NB4 (cell line): ENCODE data around the gene FSTL4.

Source experiments
- DNase-seq: peaks from one replicate; pipeline ENCODE4 v3.0.0; 2010; ENCODE audit warnings: low read depth
- H3K4me3 ChIP-seq: one replicate; pipeline ENCODE4 v1.5.1; 2011; ENCODE audit warnings: mild to moderate bottlenecking, low read depth, low read length, moderate library complexity
- MAX ChIP-seq: IDR thresholded peaks from 2 replicates; pipeline ENCODE4 v1.6.1; 2011; ENCODE audit warnings: low read depth, low read length
- MYC ChIP-seq: IDR thresholded peaks from 2 replicates; pipeline ENCODE4 v1.6.1; 2011; ENCODE audit warnings: low read depth, low read length
- POLR2A ChIP-seq: IDR thresholded peaks from 2 replicates; pipeline ENCODE4 v1.6.1; 2011; ENCODE audit warnings: mild to moderate bottlenecking; ENCODE audit not compliant: insufficient read length; ENCODE audit errors: extremely low read depth
- TF ChIP-seq, protein P1 (sequence below): IDR thresholded peaks from one replicate; pipeline ENCODE4 v1.5.1; 2012; ENCODE audit warnings: low read depth, low read length

FSTL4 gene

GRCh38 chr5:133444711-133445110, 167.6 kb downstream of the FSTL4 start:
- DNase-seq, result no peak
- H3K4me3 ChIP-seq, result no peak overlapping the region
- TF ChIP-seq MAX (no peak), POLR2A (no peak), MYC (no peak)
- TF ChIP-seq, protein P1, sequence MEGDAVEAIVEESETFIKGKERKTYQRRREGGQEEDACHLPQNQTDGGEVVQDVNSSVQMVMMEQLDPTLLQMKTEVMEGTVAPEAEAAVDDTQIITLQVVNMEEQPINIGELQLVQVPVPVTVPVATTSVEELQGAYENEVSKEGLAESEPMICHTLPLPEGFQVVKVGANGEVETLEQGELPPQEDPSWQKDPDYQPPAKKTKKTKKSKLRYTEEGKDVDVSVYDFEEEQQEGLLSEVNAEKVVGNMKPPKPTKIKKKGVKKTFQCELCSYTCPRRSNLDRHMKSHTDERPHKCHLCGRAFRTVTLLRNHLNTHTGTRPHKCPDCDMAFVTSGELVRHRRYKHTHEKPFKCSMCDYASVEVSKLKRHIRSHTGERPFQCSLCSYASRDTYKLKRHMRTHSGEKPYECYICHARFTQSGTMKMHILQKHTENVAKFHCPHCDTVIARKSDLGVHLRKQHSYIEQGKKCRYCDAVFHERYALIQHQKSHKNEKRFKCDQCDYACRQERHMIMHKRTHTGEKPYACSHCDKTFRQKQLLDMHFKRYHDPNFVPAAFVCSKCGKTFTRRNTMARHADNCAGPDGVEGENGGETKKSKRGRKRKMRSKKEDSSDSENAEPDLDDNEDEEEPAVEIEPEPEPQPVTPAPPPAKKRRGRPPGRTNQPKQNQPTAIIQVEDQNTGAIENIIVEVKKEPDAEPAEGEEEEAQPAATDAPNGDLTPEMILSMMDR, result no peak

- no peak overlapping the region for H3K4me3 ChIP-seq
- no peak for DNase-seq
- no peak for TF ChIP-seq MAX
- no peak for TF ChIP-seq POLR2A
- no peak for TF ChIP-seq MYC
- TF ChIP-seq, protein P1, result no peak
These were observed 171.1 kb downstream of the FSTL4 start for GRCh38 chr5:133441166-133441815.

- no peak overlapping the region for H3K4me3 ChIP-seq
- TF ChIP-seq, protein P1, result no peak
- no peak for DNase-seq
These were observed 171.8 kb downstream of the FSTL4 start for GRCh38 chr5:133440467-133441115.

GRCh38 chr5:133439859-133440258, 172.5 kb downstream of the FSTL4 start:
- no peak for DNase-seq
- TF ChIP-seq, protein P1, result no peak
- TF ChIP-seq POLR2A, result no peak
- no peak for TF ChIP-seq MAX
- TF ChIP-seq MYC, result no peak
- H3K4me3 ChIP-seq, result no peak overlapping the region

DNA sequence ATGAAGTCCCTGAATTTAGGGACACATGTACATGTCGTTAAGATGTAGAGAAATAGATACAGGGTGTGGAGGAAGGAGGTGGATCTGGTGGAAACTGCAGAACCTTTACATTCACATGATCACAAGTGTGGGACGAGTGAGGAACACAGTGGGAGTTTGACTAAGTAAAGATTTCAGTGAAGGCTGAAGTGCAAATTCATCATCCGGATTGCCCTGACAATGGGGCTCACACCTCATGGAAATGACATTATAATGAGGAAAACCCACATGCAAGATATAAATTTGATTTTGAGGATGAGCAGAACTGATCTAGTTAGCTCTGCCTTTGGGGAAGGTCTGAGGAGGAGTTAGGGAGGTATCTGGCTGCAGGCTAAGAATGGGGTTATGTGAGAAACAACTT, 173.9 kb downstream of the FSTL4 start:
- no peak overlapping the region for H3K4me3 ChIP-seq
- no peak for DNase-seq
- no peak for TF ChIP-seq MYC
- TF ChIP-seq POLR2A, result no peak
- no peak for TF ChIP-seq MAX
- TF ChIP-seq, protein P1, result no peak

GRCh38 chr5:133434336-133434735, 178.0 kb downstream of the FSTL4 start:
- H3K4me3 ChIP-seq, result no peak overlapping the region
- no peak for TF ChIP-seq POLR2A
- no peak for TF ChIP-seq MAX
- TF ChIP-seq, protein P1, result no peak
- TF ChIP-seq MYC, result no peak
- no peak for DNase-seq
